Liver (tissue), 9 donors: ENCODE data around the gene SHB. TPM values are rescaled to one million over a fixed set of nuclear protein-coding genes. Genes with fewer than 3 reads are reported as not detected.

ENCODE experiments used
- DNase-seq: peaks from one replicate; pipeline ENCODE4 v3.0.0-alpha.2; 2017; ENCODE audit warnings: low spot score
- H3K27ac ChIP-seq, 2 donors: one replicate each; pipeline ENCODE4 v1.7.0; 2013; ENCODE audit warnings: inconsistent platforms in 2 of 2, low read length in 2 of 2, control low read depth in 1 of 2, low read depth in 1 of 2, mild to moderate bottlenecking in 1 of 2
- H3K27me3 ChIP-seq, 4 donors: one replicate each; pipeline versions ENCODE4 v1.6.1 to v1.7.0; 2013; ENCODE audit warnings: low read length in 3 of 4, inconsistent platforms in 1 of 4, mild to moderate bottlenecking in 1 of 4, moderate library complexity in 1 of 4; ENCODE audit not compliant: control insufficient read depth in 4 of 4, insufficient read depth in 4 of 4
- H3K36me3 ChIP-seq, 4 donors: one replicate each; pipeline versions ENCODE4 v1.6.1 to v1.7.0; 2013; ENCODE audit warnings: low read length in 3 of 4, mild to moderate bottlenecking in 3 of 4, low read depth in 1 of 4, moderate library complexity in 1 of 4; ENCODE audit not compliant: control insufficient read depth in 4 of 4, insufficient read depth in 3 of 4
- H3K4me1 ChIP-seq, 4 donors: one replicate each; pipeline versions ENCODE4 v1.6.1 to v1.7.0; 2013; ENCODE audit warnings: low read length in 3 of 4, mild to moderate bottlenecking in 3 of 4, moderate library complexity in 1 of 4; ENCODE audit not compliant: control insufficient read depth in 4 of 4, insufficient read depth in 4 of 4
- H3K4me3 ChIP-seq, 3 donors: one replicate each; pipeline versions ENCODE4 v1.6.1 to v1.7.0; 2013; ENCODE audit warnings: low read length in 3 of 3, control low read depth in 1 of 3, low read depth in 1 of 3, mild to moderate bottlenecking in 1 of 3
- H3K9ac ChIP-seq, 2 donors: one replicate each; pipeline ENCODE4 v1.7.0; 2013; ENCODE audit warnings: low read length in 2 of 2, mild to moderate bottlenecking in 2 of 2, moderate library complexity in 2 of 2, control low read depth in 1 of 2, low read depth in 1 of 2
- H3K9me3 ChIP-seq, 4 donors: one replicate each; pipeline versions ENCODE4 v1.6.1 to v1.7.0; 2013; ENCODE audit warnings: low read length in 3 of 4; ENCODE audit not compliant: control insufficient read depth in 4 of 4
- ATF3 ChIP-seq: IDR thresholded peaks from 2 replicates; pipeline ENCODE4 v1.6.1; 2016; ENCODE audit warnings: antibody characterized with exemption
- EGR1 ChIP-seq, 2 donors: IDR thresholded peaks; 2 replicates each; pipeline ENCODE4 v1.6.1; 2016 to 2018; ENCODE audit warnings: antibody characterized with exemption in 2 of 2, low read depth in 2 of 2
- FOXA1 ChIP-seq: IDR thresholded peaks from 2 replicates; pipeline ENCODE4 v1.6.1; 2016; ENCODE audit warnings: antibody characterized with exemption
- GABPA ChIP-seq, 2 donors: IDR thresholded peaks in 1 of 2; conservative IDR thresholded peaks in 1 of 2; 2 replicates each; pipeline ENCODE4 v1.6.1; 2016; ENCODE audit warnings: antibody characterized with exemption in 2 of 2, mild to moderate bottlenecking in 1 of 2, moderate library complexity in 1 of 2
- HNF4A ChIP-seq, 2 donors: conservative IDR thresholded peaks; 2 replicates each; pipeline ENCODE4 v1.6.1; 2016; ENCODE audit warnings: antibody characterized with exemption in 2 of 2, mild to moderate bottlenecking in 2 of 2
- JUND ChIP-seq, 2 donors: IDR thresholded peaks; 2 replicates each; pipeline ENCODE4 v1.6.1; 2016; ENCODE audit warnings: antibody characterized with exemption in 2 of 2
- MAX ChIP-seq: IDR thresholded peaks from 2 replicates; pipeline ENCODE4 v1.6.1; 2016; ENCODE audit warnings: antibody characterized with exemption
- NR2F2 ChIP-seq: IDR thresholded peaks from 2 replicates; pipeline ENCODE4 v1.6.1; 2016; ENCODE audit warnings: antibody characterized with exemption
- REST ChIP-seq: IDR thresholded peaks from 2 replicates; pipeline ENCODE4 v1.6.1; 2016; ENCODE audit warnings: antibody characterized with exemption, mild to moderate bottlenecking
- RXRA ChIP-seq, 2 donors: IDR thresholded peaks; 2 replicates each; pipeline ENCODE4 v1.6.1; 2017 to 2018; ENCODE audit warnings: antibody characterized with exemption in 2 of 2, mild to moderate bottlenecking in 1 of 2
- SP1 ChIP-seq: IDR thresholded peaks from 2 replicates; pipeline ENCODE4 v1.6.1; 2018; ENCODE audit warnings: antibody characterized with exemption, mild to moderate bottlenecking
- TAF1 ChIP-seq: conservative IDR thresholded peaks from 2 replicates; pipeline ENCODE4 v1.6.1; 2016; ENCODE audit warnings: antibody characterized with exemption, mild to moderate bottlenecking
- ZBTB33 ChIP-seq: IDR thresholded peaks from 2 replicates; pipeline ENCODE4 v1.6.1; 2016; ENCODE audit warnings: antibody characterized with exemption
- WGBS: extraction: QIAGEN DNeasy Blood & Tissue Kit; methylation state at CpG from one replicate; pipeline ENCODE4 v1.1.7; 2013; 5-methylcytosine and 5-hydroxymethylcytosine counted together
- polyA plus RNA-seq, 2 donors: library from polyadenylated mRNA; stranded (reverse) in 1 of 2; unstranded in 1 of 2; fragments of 200-250 nt in 1 of 2; fragments of >200 nt in 1 of 2; fragmentation: Nextera tagmentation in 1 of 2; extraction: Ambion mirVana in 1 of 2; gene quantifications; one replicate each; pipeline versions ENCODE4 v1.2.1 to v1.2.3, GENCODE V29; 2013 to 2015
- total RNA-seq, 2 donors: library from RNA; depleted of rRNA; stranded (reverse); fragments of >200 nt; gene quantifications; one replicate each; pipeline ENCODE4 v1.2.3, GENCODE V29; 2014
- TF ChIP-seq, protein P1 (sequence below): fragments of 150-350 bp; IDR thresholded peaks from 2 replicates; pipeline ENCODE4 v1.5.1; 2017; ENCODE audit warnings: improper control_type of control experiment, low read depth, low read length; ENCODE audit not compliant: missing input control
- donor health status: healthy.
- donor health status: healthy.
- donor health status: healthy.
- donor health status: healthy.
- donor health status: healthy.

SHB gene
- total and polyA plus RNA-seq, 4 donors: 3.4 to 17.3 (median 7.0) TPM

DNA sequence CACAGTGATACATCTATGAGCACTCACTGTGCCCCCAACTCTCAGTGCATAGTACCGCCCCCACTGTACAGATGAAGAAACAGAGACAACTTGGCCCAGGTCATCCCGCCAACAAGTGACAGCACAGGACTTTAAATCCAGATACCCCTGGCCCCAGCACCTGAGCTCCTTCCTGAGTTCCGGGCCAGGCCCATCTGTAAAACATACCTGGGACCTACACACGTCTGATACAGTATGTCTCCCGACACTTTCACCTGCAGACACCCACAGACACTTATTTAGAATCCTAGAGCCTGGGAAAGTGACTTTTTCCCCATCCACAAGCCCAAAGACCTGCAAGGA lies 104.3 kb downstream of the SHB start:
- Histone ChIP-seq H3K9me3 (no peaks in the 10 kb centered on the region), H3K27me3 (no peaks in the 10 kb centered on the region), H3K4me3 (no peak overlapping the region), H3K4me1 (peaks cover 10 to 30% (median 21%) of the 10 kb centered on the region in 4 donors), H3K36me3 (peaks cover 0 to 10% (median 6%) of the 10 kb centered on the region in 4 donors), H3K9ac (no peak overlapping the region), H3K27ac (peak overlapping the region; percentile 38 to 77)
- DNase-seq: no peak
- TF ChIP-seq EGR1 (IDR thresholded peaks at IDR 0.05; ENCODE audit: low read depth in 2 of 2) (no peak), MAX (no peak), ATF3 (no peak), REST (no peak), NR2F2 (no peak), GABPA (IDR thresholded peaks at IDR 0.05 in 1 of 2, conservative IDR thresholded peaks at IDR 0.05 in 1 of 2) (no peak), ZBTB33 (no peak), JUND (IDR thresholded peaks at IDR 0.05) (no peak), TAF1 (no peak), SP1 (no peak)
- TF ChIP-seq, protein P1, sequence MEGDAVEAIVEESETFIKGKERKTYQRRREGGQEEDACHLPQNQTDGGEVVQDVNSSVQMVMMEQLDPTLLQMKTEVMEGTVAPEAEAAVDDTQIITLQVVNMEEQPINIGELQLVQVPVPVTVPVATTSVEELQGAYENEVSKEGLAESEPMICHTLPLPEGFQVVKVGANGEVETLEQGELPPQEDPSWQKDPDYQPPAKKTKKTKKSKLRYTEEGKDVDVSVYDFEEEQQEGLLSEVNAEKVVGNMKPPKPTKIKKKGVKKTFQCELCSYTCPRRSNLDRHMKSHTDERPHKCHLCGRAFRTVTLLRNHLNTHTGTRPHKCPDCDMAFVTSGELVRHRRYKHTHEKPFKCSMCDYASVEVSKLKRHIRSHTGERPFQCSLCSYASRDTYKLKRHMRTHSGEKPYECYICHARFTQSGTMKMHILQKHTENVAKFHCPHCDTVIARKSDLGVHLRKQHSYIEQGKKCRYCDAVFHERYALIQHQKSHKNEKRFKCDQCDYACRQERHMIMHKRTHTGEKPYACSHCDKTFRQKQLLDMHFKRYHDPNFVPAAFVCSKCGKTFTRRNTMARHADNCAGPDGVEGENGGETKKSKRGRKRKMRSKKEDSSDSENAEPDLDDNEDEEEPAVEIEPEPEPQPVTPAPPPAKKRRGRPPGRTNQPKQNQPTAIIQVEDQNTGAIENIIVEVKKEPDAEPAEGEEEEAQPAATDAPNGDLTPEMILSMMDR: no peak
- 88% methylated on average over 5 of the region's 5 CpGs for WGBS

DNA sequence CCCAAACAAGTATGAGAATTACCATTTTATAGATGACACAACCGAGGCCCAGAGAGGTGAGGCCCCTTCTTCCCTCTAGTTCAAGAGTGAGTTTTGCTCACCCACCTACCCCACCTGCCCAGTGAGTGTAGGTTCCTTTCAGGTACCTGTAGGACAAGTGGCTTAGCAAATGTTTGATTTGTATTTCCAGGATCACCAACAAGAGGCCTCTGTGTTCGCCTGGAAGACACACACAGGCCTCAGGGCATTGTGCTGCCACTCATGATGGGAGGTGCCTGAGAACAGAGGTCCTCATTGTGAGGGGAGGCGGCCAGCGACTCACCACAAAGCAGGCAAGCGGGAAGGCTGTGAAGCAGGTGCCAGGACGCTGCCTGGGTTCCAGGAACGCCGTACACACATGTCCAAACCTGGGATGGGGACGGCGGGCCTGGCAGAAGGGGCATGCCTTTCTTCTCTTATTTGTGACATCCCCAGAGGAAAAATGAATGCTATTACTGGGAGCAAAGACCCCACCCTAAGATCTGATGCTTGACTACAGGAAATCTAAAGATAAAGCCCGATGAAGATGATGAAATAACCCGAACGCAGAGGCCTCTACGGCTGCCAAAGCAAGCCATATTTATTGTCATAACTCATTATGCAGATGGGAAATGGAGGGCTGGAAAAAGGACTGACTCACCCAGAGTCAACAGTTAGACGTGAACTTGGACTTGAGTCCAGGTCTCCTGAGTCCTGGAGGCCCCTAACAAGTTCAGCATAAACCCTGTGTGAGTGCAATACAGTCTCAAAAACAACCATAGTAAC lies 104.9 kb downstream of the SHB start:
- Histone ChIP-seq H3K27me3 (no peaks in the 10 kb centered on the region), H3K9ac (no peak overlapping the region), H3K36me3 (peaks cover 0 to 10% (median 6%) of the 10 kb centered on the region in 4 donors), H3K4me1 (peaks cover 5 to 24% (median 16%) of the 10 kb centered on the region in 4 donors), H3K27ac (peak overlapping the region; percentile 21 to 77), H3K9me3 (no peaks in the 10 kb centered on the region), H3K4me3 (no peak overlapping the region)
- TF ChIP-seq JUND (IDR thresholded peaks at IDR 0.05) (peak in 1 of 2 donors; percentile 14), HNF4A (conservative IDR thresholded peaks at IDR 0.05) (peak; percentile 25 to 28), FOXA1 (no peak), RXRA (IDR thresholded peaks at IDR 0.05) (peak in 1 of 2 donors; percentile 14)
- no peak for DNase-seq
- 74% methylated on average over 15 of the region's 15 CpGs for WGBS
